PC-3 (cell line): ENCODE data around the gene THSD8. TPM values are rescaled to one million over a fixed set of nuclear protein-coding genes. Genes with fewer than 3 reads are reported as not detected.

Experiments used
- ATAC-seq: fragments of 200-7000 bp; cut with Tn5 transposase; 2 replicates; pipeline ENCODE4 v1.9.1; 2020; ENCODE audit warnings: mild to moderate bottlenecking, moderate library complexity
- BruUV-seq: library from RNA; stranded (reverse); fragments of 400-500 nt; replicated peaks from 2 replicates; lab custom pipeline; 2021; lab: Mats Ljungman, UMichigan
- CTCF ChIA-PET: fragments of 300-600 bp; sonication (Branson Sonifier 250); formaldehyde crosslinking; loops from one replicate; lab custom pipeline; 2022; ENCODE audit warnings: antibody characterized with exemption; lab: Charles Lee
- POLR2A ChIA-PET: fragments of 300-600 bp; sonication (Branson Sonifier 250); formaldehyde crosslinking; loops from one replicate; lab custom pipeline; 2022; ENCODE audit warnings: antibody characterized with exemption; ENCODE audit not compliant: unreplicated experiment; lab: Charles Lee
- DNase-seq: peaks from one replicate; pipeline ENCODE4 v3.0.0-alpha.2; 2015
- H2AFZ ChIP-seq: fragments of 300-600 bp; sonication (generic); 2 replicates; pipeline ENCODE4 v1.6.0; 2016; ENCODE audit warnings: antibody characterized with exemption, low read length
- H3F3A ChIP-seq: fragments of 300-600 bp; sonication (generic); one replicate; pipeline ENCODE4 v1.6.0; 2017; ENCODE audit warnings: antibody characterized with exemption, low read length, control low read depth, mild to moderate bottlenecking; ENCODE audit not compliant: unreplicated experiment
- H3K27ac ChIP-seq: fragments of 300-600 bp; sonication (generic); 2 replicates; pipeline ENCODE4 v1.5.1; 2016; ENCODE audit warnings: mild to moderate bottlenecking, low read length
- H3K27me3 ChIP-seq: fragments of 300-600 bp; sonication (generic); 2 replicates; pipeline ENCODE4 v1.6.1; 2016; ENCODE audit warnings: low read length, mixed read lengths
- H3K36me3 ChIP-seq: fragments of 300-600 bp; sonication (generic); 2 replicates; pipeline ENCODE4 v1.6.1; 2016; ENCODE audit warnings: low read depth, mixed run types, low read length, mixed read lengths
- H3K4me1 ChIP-seq: fragments of 300-600 bp; sonication (generic); 2 replicates; pipeline ENCODE4 v1.5.1; 2016; ENCODE audit warnings: low read length; ENCODE audit not compliant: insufficient read depth
- H3K4me2 ChIP-seq: fragments of 300-600 bp; sonication (generic); 2 replicates; pipeline ENCODE4 v1.6.0; 2016; ENCODE audit warnings: low read length
- H3K4me3 ChIP-seq: fragments of 300-600 bp; sonication (generic); 2 replicates; pipeline ENCODE4 v1.5.1; 2016; ENCODE audit warnings: mild to moderate bottlenecking, low read length, mixed read lengths
- H3K79me2 ChIP-seq: fragments of 300-600 bp; sonication (generic); 2 replicates; pipeline ENCODE4 v1.6.1; 2017; ENCODE audit warnings: low read length, mixed read lengths
- H3K9ac ChIP-seq: fragments of 300-600 bp; sonication (generic); 2 replicates; pipeline ENCODE4 v1.6.0; 2016; ENCODE audit warnings: mild to moderate bottlenecking, low read length
- H3K9me2 ChIP-seq: fragments of 300-600 bp; sonication (generic); replicated peaks from 2 replicates; pipeline ENCODE4 v1.6.1; 2016; ENCODE audit warnings: mixed run types, low read length, mixed read lengths
- H3K9me3 ChIP-seq: fragments of 300-600 bp; sonication (generic); 2 replicates; pipeline ENCODE4 v1.6.1; 2016; ENCODE audit warnings: low read length, mixed read lengths
- H4K20me1 ChIP-seq: fragments of 300-600 bp; sonication (generic); 2 replicates; pipeline ENCODE4 v1.6.1; 2016; ENCODE audit warnings: low read length, mixed read lengths
- CTCF ChIP-seq: fragments of 300-600 bp; sonication (generic); conservative IDR thresholded peaks from 2 replicates; pipeline ENCODE4 v1.5.1; 2017; ENCODE audit warnings: antibody characterized with exemption, low read depth, mild to moderate bottlenecking, low read length
- EZH2 ChIP-seq: fragments of 300-600 bp; sonication (generic); IDR thresholded peaks from one replicate; pipeline ENCODE4 v1.6.1; 2017; ENCODE audit warnings: antibody characterized with exemption, mild to moderate bottlenecking, low read length; ENCODE audit not compliant: unreplicated experiment
- EZH2phosphoT487 ChIP-seq: fragments of 300-600 bp; sonication (generic); IDR thresholded peaks from 2 replicates; pipeline ENCODE4 v1.6.1; 2018; ENCODE audit warnings: mild to moderate bottlenecking, antibody characterized with exemption, low read length, borderline replicate concordance
- intact Hi-C: fragments of 100-400 bp; cut with micrococcal nuclease; formaldehyde crosslinking; loops from 2 replicates; pipeline ENCODE4 v1.9.0; 2023
- total RNA-seq: library from RNA; depleted of rRNA; stranded (reverse); fragments of >200 nt; gene quantifications from 2 replicates; pipeline ENCODE4 v1.2.3, GENCODE V29; 2014

THSD8 gene
- total RNA-seq, 1 experiment from 2014 or later, result not detected

- CTCF ChIA-PET, result no interaction called here
- no TSS peak for BruUV-seq
These were observed 30.9 kb upstream of the THSD8 start for GRCh38 chr19:12770922-12771321.

GRCh38 chr19:12772323-12772722, 29.5 kb upstream of the THSD8 start:
- no peaks in the 10 kb centered on the region for H3K79me2 ChIP-seq
- BruUV-seq, result no TSS peak
- ChIA-PET POLR2A (no interaction called here), CTCF (no interaction called here)
- intact Hi-C loops, result no loop called here
- DNase-seq (no peak), ATAC-seq (no peak)
- H4K20me1 ChIP-seq, result no peaks in the 10 kb centered on the region
- no peaks in the 10 kb centered on the region for H3K9me2 ChIP-seq
- TF ChIP-seq EZH2phosphoT487 (no peak), EZH2 (no peak), CTCF (no peak)
- no peaks in the 10 kb centered on the region for H3K27me3 ChIP-seq
- H3K9ac ChIP-seq, result no peak overlapping the region
- no peak overlapping the region for H3K27ac ChIP-seq
- no peak overlapping the region for H2AFZ ChIP-seq
- peaks cover 6% of the 10 kb centered on the region; the same call in 1 of the 2 replicates for H3K36me3 ChIP-seq
- peaks cover 4% of the 10 kb centered on the region for H3F3A ChIP-seq
- peaks cover 18% of the 10 kb centered on the region for H3K4me1 ChIP-seq
- H3K9me3 ChIP-seq, result no peaks in the 10 kb centered on the region
- no peak overlapping the region for H3K4me2 ChIP-seq
- no peak overlapping the region for H3K4me3 ChIP-seq

More at GRCh38 chr19:12770922-12771321, 30.9 kb upstream of the THSD8 start:
- Histone ChIP-seq H3K9me3 (no peaks in the 10 kb centered on the region), H3K79me2 (no peaks in the 10 kb centered on the region), H3K36me3 (peaks cover 6% of the 10 kb centered on the region; the same call in 1 of the 2 replicates), H3K27me3 (no peaks in the 10 kb centered on the region), H3K9me2 (no peaks in the 10 kb centered on the region), H3K4me1 (peaks cover 18% of the 10 kb centered on the region), H3K4me2 (no peak overlapping the region), H3K27ac (no peak overlapping the region), H3F3A (peaks cover 4% of the 10 kb centered on the region), H3K4me3 (no peak overlapping the region), H2AFZ (no peak overlapping the region), H4K20me1 (no peaks in the 10 kb centered on the region), H3K9ac (no peak overlapping the region)
- intact Hi-C loops, result no loop called here
- ATAC-seq (no peak), DNase-seq (no peak)
- POLR2A ChIA-PET, result no interaction called here
- no peak for TF ChIP-seq EZH2

GRCh38 chr19:12773571-12773970, 28.3 kb upstream of the THSD8 start:
- no peaks in the 10 kb centered on the region for H4K20me1 ChIP-seq
- peaks cover 6% of the 10 kb centered on the region; the same call in 1 of the 2 replicates for H3K36me3 ChIP-seq
- ATAC-seq, result no peak
- no peaks in the 10 kb centered on the region for H3K9me3 ChIP-seq
- H3K9me2 ChIP-seq, result no peaks in the 10 kb centered on the region
- H3K4me1 ChIP-seq, result peaks cover 21% of the 10 kb centered on the region
- BruUV-seq, result no TSS peak
- POLR2A ChIA-PET, result no interaction called here
- no peak overlapping the region for H3K4me2 ChIP-seq
- DNase-seq, result peak; percentile 56
- no peak overlapping the region for H2AFZ ChIP-seq
- CTCF ChIA-PET, result interaction anchor here (0.6 to 1.0 kb wide), 4 partner anchors 9 to 22 kb away, joined by 3 to 4 read pairs (median 4); no protein-coding TSS in a partner anchor
- TF ChIP-seq CTCF (peak; percentile 63), EZH2 (no peak), EZH2phosphoT487 (no peak)
- H3K79me2 ChIP-seq, result no peaks in the 10 kb centered on the region
- intact Hi-C loops, result no loop called here
- no peak overlapping the region for H3K9ac ChIP-seq
- no peaks in the 10 kb centered on the region for H3K27me3 ChIP-seq
- H3K4me3 ChIP-seq, result no peak overlapping the region
- H3F3A ChIP-seq, result peaks cover 4% of the 10 kb centered on the region
- H3K27ac ChIP-seq, result no peak overlapping the region
